Renal cortical epithelial cell (primary cell): Measurements from ENCODE around the gene INPP5A. TPM values are rescaled to one million over a fixed set of nuclear protein-coding genes. Genes with fewer than 3 reads are reported as not detected.

Source experiments
- DNase-seq: peaks from one replicate; pipeline ENCODE4 v3.0.0-alpha.2; 2011; ENCODE audit warnings: low read depth
- total RNA-seq: library from RNA; depleted of rRNA; stranded (reverse); fragments of >200 nt; gene quantifications from 2 replicates; pipeline ENCODE4 v1.2.3, GENCODE V29; 2014

INPP5A gene
- total RNA-seq, 1 donor from 2014 or later, result 30.7 TPM

DNA sequence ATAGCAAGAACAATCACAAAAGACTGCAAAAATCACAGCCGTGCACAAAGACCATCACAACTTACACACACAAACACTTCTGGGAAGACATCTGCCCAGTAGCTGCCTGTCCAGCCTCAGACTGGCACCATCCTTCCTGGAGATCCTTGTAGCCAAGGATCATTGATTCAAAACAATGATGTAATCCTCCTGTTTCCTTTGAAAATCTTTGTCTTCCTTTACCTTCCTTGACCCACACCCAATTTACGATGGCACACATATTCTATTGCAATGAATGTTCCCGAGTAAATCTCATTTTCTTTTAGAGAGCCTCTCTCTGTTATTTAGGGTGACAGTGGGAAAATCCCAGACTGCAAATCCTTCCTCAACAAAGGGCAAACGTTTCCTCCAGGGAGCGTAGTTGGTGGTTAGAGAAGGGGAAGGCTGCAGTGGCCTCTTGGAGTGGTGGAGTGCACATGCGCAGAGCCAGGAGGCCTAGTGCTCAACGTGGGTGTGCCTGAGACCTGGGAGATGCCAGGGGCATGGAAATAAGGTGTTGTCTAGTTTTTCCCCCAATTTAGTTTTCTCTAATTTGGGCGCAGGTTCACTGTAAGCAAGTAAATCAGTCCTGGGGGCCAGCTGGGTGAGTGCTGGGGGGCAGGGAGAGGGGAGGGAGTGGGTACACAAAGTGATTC, 3.1 kb upstream of the INPP5A start:
- DNase-seq, result peak; percentile 33

DNA sequence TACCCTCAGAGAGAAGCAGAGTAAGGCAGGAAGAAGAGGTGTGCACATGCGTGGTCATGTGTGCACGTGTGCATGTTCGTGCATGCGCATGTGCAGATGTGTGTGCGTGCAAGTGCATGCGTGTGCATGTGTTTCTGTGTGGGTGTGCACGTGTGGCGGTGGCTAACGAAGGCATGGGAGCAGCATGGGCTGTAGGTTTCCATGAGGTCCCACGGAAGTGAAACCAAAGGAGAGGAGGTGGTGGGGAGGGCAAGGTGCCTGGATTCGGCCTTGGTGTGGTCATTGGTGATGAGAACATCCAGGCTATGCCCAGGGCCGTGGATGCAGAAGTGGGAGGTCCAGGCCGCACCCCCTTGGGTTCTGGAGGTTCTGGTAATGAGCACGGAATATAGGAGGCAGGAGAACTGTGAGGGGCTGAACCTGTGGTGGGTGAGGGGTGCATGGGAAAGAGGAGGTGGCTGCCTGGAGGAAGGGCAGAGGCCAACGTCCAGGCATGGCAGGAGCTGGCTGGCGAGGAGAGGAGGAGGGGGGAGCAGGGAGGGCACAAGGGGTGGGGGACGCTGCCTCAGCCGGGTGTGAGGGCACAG, 2.4 kb upstream of the INPP5A start:
- DNase-seq, result no peak

DNA sequence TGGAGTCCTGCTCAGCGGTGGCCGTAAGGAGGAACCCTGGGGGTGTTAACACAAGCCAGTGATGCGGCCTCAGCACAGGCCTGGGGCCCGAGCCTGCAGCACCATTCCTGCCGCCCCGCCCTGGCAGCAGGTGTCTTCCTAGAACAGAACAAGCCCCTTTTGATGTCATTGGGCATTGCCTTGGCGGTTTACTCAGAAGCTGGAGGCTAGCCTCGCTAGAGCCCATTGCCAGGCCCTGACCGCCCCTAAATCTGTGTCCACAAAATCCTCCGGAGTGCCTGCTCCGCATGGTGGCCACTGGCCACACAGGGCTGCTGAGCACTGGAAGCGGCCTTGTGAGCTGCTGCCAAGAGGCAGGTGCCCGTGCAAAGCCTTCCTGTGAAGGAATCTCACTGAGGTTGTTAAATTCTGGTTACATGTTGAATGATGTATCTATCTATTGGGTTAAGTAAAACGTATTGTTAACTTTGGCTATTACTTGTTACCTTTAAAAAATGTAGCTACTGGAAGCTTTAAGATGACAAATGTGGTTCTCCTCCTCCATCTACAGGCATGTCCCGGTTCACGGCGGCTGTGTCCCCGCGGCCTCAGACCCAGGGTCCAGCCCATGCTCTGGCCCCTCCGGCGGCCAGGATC, 1.2 kb upstream of the INPP5A start:
- DNase-seq, result no peak

DNA sequence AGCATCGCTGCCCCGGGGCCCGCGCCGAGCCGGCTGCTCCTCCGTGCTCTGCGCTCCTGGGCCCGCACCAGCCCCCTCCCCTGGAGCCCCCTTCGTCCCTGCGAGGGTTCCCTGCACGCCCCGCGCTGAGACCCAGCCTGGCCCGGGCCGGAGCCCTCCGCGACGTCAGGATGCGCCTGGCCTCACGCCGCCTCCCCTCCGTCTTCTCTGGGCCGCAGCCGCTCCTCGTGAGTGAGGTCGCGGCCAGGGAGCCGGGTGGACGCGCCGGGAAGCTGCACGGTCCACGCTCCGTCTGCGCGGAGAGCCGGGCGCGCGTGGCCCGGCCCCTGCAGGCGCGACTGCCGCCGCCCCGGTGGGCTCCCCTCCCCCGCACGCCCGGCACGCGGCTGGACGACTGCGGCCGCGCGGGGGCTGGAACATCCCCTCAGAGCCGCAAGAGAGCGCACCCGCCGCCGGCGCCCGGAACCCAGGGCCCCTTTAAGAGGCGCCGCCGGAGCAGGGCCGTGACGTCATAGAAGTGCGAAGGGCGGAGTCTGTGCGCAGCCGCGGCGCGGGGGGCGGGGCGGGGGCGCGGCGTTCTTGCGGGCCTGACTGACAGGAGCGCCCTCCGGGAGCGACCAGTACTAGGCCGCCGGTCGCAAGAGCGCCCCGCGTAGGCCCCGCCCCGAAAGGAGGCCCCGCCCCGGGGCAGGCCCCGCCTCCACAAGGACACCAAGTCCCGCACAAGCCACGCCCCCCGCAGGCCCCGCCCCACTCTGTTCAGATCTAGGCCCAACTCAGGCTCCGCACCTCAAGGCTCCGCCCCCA, 507 bp upstream of the INPP5A start:
- peak; percentile 91 for DNase-seq

DNA sequence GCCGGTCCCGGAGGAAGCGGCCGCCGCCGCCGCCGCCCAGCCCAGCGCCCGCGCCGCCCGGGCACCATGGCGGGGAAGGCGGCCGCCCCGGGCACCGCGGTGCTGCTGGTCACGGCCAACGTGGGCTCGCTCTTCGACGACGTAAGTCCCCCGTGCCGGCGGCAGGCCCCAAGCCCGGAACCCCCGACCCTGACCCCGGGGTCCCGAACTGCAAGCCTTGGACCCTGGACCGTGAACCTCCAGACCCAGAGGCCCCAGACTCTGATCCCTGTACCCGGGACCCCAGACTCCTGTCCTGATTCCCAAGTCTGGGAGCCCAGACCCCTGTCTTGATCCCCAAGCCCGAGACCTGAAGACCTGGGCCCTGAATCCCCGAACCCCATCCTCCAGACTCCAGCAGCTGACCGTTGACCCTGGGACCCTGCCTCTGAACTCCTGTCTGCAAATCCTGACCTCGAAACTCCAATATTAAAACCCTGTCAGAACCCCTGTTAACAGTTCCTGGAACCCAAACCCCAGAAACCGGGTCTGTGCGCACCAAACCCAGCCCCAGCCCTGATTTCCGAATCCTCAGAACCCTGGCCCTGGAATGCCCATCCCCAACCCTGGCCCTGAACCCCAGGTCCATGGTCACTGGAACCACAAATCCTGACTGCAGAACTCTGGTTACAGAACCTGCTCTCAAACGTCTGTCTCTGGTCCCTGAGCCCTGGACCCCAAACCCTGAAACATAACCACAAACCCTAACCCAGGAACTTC, 623 bp downstream of the INPP5A start:
- DNase-seq, result no peak

DNA sequence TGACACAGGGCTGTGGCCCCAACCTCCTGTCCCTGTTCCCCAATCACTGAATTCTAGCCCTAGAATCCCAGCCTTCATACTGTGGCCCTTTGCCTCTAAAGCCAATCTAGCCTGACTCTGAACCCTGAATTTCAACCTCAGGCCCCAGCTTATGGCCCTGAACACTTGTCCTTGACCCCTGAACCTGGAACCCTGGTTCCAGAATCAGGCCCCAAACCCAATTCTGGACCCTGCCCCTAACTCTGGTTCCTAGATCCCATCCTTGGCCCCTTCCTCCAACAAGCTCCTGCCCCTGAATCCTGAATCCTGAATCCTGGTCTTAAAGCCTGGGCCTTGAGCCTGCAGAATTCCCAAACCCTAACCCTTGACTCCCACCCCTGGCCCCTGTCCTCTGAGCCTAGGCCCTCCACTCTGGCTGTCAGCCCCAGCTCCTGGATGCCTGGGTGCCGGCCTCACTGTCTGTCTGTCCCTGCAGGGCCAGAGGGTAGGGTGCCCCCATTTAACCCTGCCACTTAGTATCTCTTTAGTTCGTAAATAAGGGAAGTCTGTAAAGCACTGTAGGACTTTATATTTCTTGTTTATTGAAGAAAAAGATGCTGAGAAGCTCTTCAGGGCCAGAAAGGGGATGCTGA, 1.3 kb downstream of the INPP5A start:
- no peak for DNase-seq

DNA sequence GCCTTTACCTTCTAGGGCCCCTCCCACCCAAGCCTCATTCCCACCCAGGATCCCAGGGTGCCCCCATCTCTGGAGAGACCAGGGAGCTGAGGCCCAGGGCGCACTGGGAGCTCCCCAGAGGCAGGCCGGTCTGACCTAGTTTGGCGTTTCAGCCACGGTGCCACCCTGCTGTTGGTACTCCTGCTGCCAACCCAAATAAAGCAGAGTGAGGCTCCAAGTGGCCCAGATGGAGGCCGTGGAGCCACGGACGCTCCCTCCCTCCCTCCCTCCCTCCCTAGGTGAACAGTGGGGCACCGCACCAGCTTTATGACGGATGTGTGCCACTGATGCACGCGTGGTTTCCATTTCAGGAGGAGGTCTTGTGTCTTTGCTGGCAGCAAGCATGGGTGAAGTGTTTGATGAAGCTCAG, 1.8 kb downstream of the INPP5A start:
- no peak for DNase-seq

DNA sequence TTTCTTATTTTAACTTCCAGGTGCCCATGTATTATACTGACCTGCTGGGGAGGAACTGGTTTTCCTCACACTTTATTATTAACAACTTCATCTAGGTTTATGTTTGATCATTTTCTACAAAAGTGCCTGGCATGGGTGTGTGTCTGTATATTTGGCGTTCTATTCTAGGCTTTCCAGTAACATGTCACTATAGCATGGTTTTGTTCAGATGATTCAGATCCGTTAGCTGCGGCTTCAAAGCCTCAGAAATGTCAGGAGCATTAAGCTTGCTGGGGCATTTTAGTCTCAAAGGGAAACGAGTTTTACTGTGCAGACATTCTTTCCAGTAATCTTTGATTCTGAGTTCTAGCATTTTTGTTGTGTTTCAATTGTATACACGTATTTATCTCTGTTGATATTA, 2.3 kb downstream of the INPP5A start:
- DNase-seq, result peak; percentile 54

DNA sequence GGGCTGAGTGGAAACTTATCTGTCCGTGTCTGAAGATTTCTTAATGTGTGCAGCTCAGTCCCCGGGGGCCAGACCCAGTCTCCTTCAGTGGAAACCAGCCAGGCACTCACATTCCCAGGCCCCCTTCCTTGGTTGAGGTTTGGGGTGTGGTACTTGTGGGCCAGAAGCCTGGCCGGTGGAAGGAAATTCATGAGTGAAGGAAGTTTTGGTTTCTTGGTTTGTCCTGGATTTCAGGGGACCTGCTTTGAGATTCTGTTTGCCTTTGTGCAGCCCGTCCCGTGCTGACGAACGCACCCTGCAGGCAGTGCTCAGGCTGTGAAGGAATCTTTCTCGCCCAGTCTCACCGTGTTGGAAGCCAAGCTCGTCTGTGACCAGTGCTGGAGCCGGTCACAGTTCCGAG, 2.9 kb downstream of the INPP5A start:
- no peak for DNase-seq

DNA sequence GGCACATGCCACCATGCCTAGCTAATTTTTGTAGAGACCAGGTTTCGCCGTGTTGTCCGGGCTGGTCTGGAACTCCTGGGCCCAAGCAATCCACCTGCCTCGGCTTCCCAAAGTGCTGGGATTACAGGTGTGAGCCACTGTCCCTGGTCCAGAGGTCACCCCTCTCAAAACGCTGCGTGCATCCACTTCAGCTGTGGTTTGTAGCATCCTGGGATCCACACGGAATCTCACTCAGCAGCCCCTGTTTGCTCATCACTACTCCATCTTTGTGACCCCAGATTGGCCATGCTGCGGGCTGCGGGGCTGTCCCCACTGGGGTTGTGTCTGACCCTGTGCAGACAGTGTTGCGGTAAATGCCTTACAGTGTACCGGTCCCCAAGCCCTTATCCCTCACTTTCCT, 3.5 kb downstream of the INPP5A start:
- DNase-seq, result no peak

DNA sequence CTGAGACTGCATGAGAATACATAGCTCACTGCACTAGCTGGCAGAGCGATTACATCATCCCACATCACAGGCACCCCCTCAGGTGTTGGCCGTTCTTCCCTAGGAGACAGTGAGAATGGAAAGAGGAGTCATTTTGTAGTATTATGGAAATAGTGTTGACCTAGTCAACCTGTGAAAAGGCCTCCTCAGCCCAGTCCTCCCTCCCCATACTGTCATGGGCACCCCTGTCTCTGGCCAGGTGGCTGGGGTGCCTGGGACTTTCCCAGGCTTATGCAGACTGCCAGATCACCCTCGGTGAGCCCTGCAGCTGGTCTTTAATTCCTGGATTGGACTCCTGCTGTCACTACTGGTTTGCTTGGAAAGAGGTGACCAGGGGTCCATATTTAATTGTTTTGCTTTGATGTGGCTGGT, 4.0 kb downstream of the INPP5A start:
- DNase-seq, result no peak

DNA sequence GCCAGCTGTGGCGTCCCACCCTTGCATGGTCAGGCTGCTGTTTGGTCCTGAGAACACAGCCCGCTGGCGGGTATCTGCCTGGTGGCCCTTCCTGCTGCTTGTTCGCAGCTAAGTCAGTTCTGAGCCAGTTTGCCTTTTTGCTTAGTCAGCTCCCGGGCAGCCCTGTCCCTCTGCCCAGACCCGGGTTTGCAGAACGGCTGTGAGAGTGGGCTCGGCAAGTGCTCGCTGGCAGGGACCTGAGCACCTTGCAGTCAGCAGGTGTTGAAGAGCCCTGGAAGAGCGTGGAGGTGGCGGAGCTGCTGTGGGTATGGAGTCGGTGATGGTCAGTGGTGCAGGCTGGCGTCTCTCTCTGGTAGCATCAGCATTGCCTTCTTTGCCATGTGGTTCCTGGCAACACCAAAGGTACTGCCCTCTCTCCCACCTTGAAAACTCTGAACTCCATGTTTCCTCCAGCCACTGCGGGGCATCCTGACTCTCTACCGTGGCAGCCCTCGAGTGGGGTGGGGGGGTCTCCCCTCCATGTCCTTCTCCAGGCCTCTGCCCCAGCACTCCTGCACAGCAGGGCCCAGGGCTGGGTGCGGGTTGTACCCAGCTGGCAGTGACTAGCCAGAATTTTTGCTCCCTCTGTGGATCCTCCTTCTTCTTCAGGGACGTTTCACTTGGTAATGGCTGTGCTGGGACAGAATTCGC, 4.6 kb downstream of the INPP5A start:
- no peak for DNase-seq

DNA sequence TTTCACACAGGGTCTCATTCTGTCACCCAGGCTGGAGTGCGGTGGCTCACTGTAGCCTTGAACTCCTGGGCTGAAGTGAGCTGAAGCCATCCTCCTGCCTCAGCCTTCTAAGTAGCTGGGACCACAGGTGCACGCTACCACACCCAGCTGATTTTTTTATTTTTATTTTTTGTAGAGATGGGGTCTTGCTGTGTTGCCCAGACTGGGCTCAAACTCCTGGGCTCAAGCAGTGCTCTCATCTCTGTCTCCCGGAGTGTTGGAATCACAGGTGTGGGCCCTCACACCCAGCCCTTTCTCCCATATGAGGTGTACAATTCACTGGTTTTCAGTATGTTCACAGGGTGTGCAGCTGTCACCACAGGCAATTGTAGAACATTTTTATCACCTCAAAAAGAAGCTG, 5.2 kb downstream of the INPP5A start:
- DNase-seq, result no peak

DNA sequence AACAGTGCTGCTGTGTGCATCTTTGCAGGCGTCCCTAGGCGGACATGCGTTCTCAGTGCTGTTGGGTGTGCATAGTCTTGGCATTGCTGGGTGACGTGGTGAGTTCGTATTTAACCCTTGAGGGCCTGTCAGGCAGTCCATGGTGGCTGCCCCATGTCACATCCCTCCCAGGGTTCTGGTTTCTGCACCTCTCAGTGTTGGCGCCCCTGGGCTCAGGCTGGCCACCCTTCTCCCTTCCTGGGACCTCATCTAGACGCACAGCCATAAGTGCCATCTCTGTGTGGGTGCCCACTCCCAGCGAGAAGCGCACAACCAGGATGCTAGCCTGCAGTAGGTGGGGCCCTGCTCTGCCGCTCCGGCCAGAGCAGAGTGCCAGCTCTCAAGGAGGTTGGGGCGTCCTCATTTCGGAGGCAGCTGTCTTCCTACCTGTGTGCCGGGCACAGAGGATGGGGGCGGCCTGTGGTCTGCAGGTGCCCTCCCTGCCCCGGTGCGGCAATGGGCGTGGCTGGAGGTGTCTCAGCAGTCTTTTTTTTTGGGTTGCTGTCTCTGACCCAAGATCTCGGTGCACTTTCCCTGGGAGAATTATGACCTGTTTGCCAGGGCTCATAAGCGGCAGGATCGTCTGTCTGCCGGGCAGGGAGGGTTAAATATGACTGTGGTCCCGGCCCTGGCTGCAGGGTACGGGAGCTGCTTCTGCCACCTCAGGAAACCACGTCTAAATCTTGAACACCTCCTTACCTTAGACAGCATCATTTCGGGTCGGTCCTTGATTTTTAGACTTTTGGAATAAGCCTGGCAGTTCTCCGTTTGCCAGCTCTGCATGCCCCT, 6.5 kb downstream of the INPP5A start:
- DNase-seq, result no peak

DNA sequence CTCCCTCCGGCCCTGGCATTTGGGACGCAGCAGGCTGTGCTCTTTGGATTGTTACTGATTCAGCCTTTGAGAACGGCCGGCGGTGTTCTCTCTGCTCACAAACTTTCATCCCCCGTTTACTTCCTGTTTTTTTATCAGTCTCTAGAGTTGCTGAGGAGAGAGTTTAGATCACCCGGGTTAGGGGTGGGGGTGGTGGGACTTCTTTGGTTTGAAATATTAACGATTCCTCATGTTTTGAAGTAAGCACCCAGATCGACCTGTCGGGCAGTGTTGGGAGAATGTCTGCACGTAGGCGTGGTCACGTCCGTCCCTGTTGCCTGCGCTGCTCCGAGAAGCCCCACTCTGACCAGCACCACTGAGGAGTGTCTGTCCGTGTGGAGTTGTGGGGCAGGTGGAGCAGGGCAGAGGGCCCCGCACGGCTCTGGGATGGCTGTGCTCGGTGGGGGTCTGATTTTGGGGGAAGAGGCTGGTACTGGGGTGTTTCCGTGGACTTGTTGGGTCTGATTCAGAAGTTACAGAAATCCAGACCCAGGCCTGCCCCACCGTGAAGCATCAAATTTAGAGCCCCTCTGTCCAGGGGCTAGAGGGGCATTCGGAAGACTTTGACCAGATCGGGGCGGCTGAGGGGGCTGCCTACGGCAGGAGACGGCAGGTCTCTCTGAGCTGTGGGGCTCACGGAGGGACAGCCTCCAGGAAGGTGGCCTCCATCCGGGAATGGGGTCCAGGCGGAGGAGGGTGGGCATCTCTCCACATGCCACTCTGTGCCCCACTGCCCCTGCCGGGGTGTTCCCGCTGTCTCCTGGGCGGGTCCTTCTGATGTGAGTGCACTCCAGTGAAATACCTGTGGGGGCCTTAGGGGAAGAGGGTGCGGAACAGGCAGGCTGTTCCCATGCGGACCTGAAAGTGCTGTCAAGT, 7.4 kb downstream of the INPP5A start:
- DNase-seq, result no peak

DNA sequence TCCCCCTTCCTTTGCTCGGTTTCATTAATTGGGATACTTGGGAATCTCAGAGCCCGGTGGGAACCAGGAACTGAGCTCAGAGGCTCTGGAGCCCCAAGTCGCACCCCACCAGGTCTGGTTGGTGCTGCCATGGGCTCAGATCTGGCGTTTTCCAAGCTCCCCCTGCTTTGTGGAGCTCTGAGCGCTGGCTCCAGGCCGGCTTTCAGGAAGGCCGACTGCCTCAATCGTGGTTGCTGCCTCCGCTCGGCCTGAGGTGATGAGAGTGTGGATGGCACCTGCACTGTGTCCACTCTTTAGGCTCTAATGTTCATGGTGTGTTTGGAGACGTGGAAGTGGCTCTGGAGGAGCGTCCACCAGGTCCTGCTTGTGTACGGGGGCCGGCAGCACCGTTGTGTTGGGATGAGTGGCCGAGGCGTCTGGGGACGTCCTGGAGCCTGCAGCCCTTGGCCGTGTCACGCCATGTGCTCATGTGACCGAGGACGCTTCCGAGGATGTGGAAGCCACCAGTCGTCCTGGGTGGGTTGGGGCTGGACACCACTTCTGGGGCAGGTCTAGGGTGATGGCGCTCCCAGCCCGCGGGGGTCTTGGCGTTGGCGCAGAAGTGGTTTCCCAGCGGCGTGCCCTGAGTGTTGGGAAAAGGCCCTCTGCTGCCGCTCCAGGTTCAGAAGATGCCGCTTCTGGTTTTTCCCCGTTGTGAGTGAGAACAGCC, 8.2 kb downstream of the INPP5A start:
- DNase-seq, result no peak

DNA sequence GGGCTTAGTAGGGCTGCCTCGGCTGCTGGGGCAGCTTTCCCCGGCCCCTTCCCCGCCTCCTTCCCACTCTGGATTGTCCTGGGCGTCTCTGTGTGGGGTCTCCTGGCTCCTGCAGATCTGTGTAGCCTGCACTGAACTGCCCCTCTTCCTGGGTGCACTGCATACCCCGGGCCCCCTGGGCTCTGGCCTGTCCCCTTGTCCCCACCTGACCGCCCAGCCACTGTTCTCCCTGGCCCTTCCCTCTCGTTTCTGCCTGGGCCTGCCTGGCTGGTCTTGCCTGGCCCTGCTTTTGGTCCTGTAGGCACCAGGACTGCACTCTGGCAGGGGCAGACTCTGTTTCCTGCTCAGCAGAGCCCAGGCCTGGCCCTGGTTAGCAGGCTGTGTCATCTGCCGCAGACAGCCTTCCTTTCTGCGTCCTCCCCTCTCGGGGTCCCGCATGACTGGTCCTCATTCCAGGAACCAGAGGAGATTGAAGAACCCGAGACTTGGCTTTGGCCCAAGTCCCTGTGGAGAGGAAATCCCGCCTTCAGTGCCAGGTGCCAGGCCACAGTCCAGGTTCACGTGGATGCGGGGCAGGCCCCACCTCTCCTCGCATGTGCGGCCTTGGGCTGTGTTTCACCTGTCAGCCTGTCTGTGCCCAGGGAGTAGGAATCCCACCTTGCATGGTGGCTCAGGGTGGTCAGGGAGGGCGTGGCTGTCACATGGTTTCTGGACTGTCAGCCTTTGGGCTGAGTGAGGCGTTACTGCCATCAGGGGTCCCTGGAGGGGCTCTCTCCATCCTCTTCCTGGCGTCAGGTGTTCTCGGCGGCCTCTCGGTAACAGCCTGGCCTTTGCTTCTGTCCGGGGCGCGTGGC, 9.2 kb downstream of the INPP5A start:
- DNase-seq, result peak; percentile 85
